NCI-H1092 (cell line): Measurements from ENCODE around the gene HSD3B2.

Experiments
- DNase-seq: peaks from one replicate; lab custom pipeline; 2025; lab: John Stamatoyannopoulos, UW

Gene HSD3B2

GRCh38 chr1:119463569-119463968, 48.6 kb downstream of the HSD3B2 start:
- DNase-seq, result no peak

DNA sequence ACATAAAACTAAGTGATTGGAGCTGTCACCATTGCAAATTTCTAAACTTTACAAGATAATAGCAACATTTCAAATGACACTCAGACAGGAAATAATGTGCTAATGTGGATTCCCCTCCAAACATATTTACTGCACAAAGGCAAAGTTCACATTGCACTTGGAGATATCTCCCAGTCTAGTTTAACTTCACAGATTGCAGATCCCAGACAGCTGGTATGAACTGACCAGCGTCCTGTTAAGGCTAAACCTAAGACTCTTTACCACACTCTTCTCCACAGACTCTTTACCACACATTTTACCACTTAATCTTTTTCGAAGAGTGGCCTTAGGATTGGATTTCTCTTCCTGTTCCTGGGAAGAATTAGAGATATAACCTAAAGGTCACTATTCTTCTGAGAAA, 51.5 kb downstream of the HSD3B2 start:
- DNase-seq, result no peak

GRCh38 chr1:119467219-119467618, 52.3 kb downstream of the HSD3B2 start:
- no peak for DNase-seq

DNA sequence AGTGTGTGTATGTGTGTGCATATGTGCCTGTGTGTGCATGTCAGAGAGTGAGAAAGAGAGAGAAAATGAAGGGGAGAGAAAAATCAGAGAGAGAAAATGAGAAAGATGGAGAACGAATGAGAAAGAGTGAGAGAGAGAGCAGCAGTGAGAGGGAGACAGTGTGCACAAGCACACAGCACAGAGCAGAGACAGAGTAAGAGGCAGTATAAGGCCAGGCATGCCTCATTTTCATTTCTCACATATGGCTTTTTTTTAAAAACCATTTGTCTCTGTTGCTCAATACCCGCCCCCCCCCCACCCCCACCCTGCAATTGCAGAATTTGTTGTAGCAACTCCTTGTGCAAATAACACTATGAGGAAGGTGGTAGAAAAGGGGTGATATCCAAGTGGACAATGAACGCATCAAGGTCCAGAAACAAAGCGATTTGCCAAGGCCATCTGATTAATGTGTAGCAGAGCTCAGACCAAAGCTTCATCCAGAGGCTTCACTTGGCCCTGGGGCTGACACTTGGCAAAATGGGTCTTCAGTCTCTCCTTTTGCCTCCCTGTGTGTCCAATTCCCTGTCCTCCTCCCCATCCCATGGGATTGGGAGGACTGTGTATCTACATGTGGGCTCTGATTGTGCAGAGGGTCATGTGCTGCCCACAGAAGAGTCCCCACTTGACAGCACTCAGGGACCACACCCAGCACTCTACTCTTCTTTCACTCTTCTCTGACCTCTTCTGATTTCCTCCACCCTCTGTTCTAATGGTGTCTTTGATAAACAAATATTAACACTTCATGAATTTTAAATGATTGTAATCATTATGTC, 53.1 kb downstream of the HSD3B2 start:
- DNase-seq, result no peak

- no peak for DNase-seq
Measured at GRCh38 chr1:119469741-119470140, 54.8 kb downstream of the HSD3B2 start.

- no peak for DNase-seq
Measured at GRCh38 chr1:119470377-119470776, 55.4 kb downstream of the HSD3B2 start.

DNA sequence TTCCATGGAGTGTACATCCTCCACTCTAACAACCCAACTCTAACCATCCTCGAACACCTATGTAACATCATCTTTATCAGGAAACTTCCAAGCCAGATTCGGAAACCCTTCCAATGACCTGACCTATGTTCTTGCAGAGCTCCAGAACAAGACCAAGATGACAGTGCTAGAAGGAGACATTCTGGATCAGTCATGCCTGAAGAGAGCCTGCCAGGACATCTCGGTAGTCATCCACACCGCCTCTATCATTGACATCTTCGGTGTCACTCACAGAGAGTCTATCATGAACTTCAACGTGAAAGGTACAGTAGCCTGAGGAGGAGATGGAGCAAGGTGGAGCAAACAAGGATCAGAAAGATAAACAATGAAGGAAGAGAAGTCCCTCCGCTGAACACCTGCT, 56.0 kb downstream of the HSD3B2 start:
- no peak for DNase-seq

- no peak for DNase-seq
Measured at GRCh38 chr1:119471566-119471965, 56.6 kb downstream of the HSD3B2 start.

DNA sequence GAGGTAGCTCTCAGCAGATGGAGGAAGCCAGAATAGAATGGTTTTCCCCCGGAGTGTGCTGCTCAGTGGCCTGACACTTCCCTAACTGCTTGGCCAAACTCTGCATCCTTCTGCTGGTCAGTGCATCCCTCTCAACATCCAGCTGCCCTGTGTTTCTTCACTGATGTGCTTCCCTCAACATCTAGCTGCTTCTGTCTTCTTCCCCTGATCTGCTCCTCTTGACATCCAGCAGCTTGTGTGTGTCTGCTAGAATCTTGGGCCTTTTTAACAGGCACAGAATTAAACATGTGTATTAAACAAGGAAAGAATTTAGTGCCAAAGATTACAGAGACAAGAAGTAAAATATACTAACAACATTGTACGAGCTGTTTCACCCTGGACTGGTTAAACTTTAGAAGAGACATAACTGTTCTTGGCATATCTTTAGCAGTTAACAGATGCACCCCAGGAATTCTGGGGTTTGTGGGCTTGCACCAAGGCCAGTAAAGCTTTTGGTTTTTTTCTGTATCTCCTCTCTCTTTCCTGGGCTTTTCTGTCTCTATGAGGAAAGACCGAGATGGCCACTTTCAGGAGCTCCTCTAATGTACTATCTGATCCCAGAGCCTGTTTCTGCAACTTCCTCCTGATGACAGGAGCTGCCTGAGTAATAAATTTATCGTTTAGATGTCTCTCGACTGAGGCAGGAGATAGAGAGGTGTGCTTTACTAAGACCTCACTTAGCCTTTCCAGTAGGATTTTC, 57.3 kb downstream of the HSD3B2 start:
- no peak for DNase-seq
